Measurements from ENCODE around the gene ZNF710.

- TF ChIP-seq CTCF (IDR thresholded peaks at IDR 0.05) = no peak
- no peak for TF ChIP-seq POLR2AphosphoS5 (IDR thresholded peaks at IDR 0.05)
- no peak for TF ChIP-seq POLR2A (IDR thresholded peaks at IDR 0.05)
- TF ChIP-seq EP300 (IDR thresholded peaks at IDR 0.05) = no peak
Measured at GRCh38 chr15:90028376-90028944, 27.3 kb downstream of the ZNF710 start.
